ENCODE data around the gene RPS19. TPM values are rescaled to one million over a fixed set of nuclear protein-coding genes. Genes with fewer than 3 reads are reported as not detected.

Gene RPS19
- total RNA-seq, 1 experiment from 2014 or later = 3,020 TPM

DNA sequence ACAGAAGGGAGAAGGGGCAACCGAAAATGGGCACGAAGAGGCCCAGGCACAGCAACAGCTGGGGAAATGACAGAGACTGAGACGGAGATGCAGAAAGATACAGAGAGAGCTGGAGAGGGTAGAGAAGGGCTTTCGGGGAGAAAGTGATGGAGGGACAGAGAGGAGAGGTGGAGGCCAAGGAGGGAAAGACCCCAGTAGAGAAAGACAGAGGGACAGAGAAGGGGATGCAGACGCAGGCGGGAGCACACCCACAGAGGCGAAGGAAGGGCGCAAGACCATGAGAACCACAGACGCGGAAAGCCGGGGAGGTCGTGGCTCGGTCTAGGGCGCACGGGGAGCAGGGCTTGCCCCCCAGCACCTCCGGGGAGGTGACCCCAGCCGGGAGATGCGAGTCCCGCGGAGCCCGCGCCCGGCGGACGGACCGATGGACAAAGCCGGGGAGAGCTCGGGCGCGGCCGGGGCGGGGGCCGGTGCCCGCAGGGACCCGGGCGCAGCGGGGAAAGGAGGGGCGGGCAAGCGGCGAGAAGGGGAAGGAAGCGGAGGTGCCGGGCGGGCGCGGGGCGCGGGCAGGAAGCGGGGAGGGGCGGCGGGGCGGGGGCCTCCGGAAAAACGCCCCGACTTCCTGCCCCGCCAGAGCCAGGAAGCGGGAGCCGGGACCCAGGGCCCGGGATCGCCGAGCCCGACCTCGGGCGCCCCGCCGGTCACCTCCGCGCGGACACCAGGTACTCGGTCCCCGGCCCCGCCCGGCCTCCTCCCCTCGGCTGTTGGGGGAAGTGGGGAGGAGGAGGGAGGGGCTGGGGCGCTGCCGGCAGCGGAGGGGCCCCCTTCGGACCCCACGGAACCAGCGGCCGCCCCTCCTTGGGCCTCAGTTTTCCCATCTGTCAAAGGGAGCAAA lies 22.8 kb downstream of the RPS19 start, which contains the start of gene ARHGEF1:
ARHGEF1 (plus strand) TSS at position 617 of the 895 bp plus-strand sequence. CDS start 4,899 bp downstream, outside the sequence.
- RAD21 ChIA-PET (ENCODE audit: low non-redundant PET in 1 of 2, low total read pairs in 2 of 2, uncharacterized antibody in 2 of 2, unreplicated experiment in 2 of 2) = no interaction called here
- peak; percentile 2; the same call in 1 of the 2 replicates for ATAC-seq
- Histone ChIP-seq H3K27me3 (ENCODE audit: insufficient read depth, low read length) (no peaks in the 10 kb centered on the region), H3K4me1 (ENCODE audit: control insufficient read depth in 1 of 2, insufficient read depth in 2 of 2, low read length in 2 of 2) (peaks cover 27 to 42% of the 10 kb centered on the region in 2 experiments), H2AFZ (ENCODE audit: low read depth, low read length, poor library complexity, severe bottlenecking) (no peak within 1 kb of the TSS), H3K4me2 (ENCODE audit: low read length) (peak within 1 kb of the TSS; percentile 95), H3K4me3 (replicated peaks in 1 of 2; ENCODE audit: low read depth in 1 of 2, low read length in 2 of 2) (peak within 1 kb of the TSS; percentile 97), H3K9me2 (ENCODE audit: insufficient read depth) (no peaks in the 10 kb centered on the region), H3K27ac (ENCODE audit: low read depth, low read length) (peak within 1 kb of the TSS; percentile 73), H3K36me3 (ENCODE audit: control insufficient read depth in 1 of 2, insufficient read depth in 2 of 2, low read length in 2 of 2) (no peaks in the 10 kb centered on the region), H3K9me3 (ENCODE audit: control insufficient read depth in 1 of 2, insufficient read depth in 1 of 2, low read depth in 1 of 2, low read length in 2 of 2) (no peaks in the 10 kb centered on the region), H3K79me2 (ENCODE audit: insufficient read depth, low read length) (peaks cover 40% of the 10 kb centered on the region), H4K20me1 (ENCODE audit: insufficient read depth) (no peaks in the 10 kb centered on the region), H3K9ac (ENCODE audit: low read length) (peak within 1 kb of the TSS; percentile 93)
- POLR2A ChIA-PET = interaction anchor here (0.7 to 4.2 kb wide), 2 partner anchors 21 to 23 kb away, joined by 4 to 18 read pairs; partner anchors contain the start of gene RPS19
- DNase-seq (ENCODE audit: low read depth, low spot score) = no peak
- TF ChIP-seq POLR2A (IDR thresholded peaks at IDR 0.05; ENCODE audit: borderline replicate concordance, extremely low read depth, insufficient read depth, insufficient read length) (no peak), FOSL1 (IDR thresholded peaks at IDR 0.05; ENCODE audit: low read depth) (no peak), EZH2 (IDR thresholded peaks at IDR 0.05) (no peak), SP1 (IDR thresholded peaks at IDR 0.05; ENCODE audit: low read depth) (no peak), POLR2AphosphoS5 (IDR thresholded peaks at IDR 0.05; ENCODE audit: low read depth, low read length) (peak; percentile 57; the same call in 1 of the 2 replicates), ZFX (IDR thresholded peaks at IDR 0.05) (peak; percentile 66; the same call in 1 of the 2 replicates), EGR1 (IDR thresholded peaks at IDR 0.05; ENCODE audit: low read depth) (no peak)
- BruUV-seq (replicated peaks) = no TSS peak
- CTCF ChIA-PET = interaction anchor here (1.5 to 2.3 kb wide), 2 partner anchors 10 to 76 kb away, joined by 3 to 14 read pairs; no protein-coding TSS in a partner anchor
- intact Hi-C loops (cut with micrococcal nuclease) = loop anchor here (5.0 kb wide), 1 partner anchor 44 kb away; the partner anchor contains the start of gene ERFL

DNA sequence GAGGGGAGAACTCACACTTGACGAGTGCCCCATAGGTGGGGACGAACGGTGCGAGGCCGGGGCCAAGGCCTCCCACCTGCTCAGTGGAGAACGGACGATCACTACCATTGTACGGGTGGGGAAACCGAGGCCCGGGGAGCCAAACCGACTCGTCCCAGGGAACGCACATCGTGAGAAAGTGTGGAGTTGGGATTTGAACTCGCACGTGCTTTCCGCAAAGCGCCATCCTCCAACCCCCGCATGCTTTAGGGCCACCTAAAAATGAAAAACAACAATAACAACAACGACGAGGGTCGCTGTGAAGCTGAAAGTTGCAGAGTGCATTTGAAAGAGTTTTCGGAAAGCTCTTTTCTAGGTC lies 23.4 kb downstream of the RPS19 start:
- Histone ChIP-seq H3K4me1 (ENCODE audit: control insufficient read depth in 1 of 2, insufficient read depth in 2 of 2, low read length in 2 of 2) (peaks cover 29 to 48% of the 10 kb centered on the region in 2 experiments), H2AFZ (ENCODE audit: low read depth, low read length, poor library complexity, severe bottlenecking) (no peak overlapping the region), H3K4me2 (ENCODE audit: low read length) (peak overlapping the region; percentile 95), H3K9me3 (ENCODE audit: control insufficient read depth in 1 of 2, insufficient read depth in 1 of 2, low read depth in 1 of 2, low read length in 2 of 2) (no peaks in the 10 kb centered on the region), H3K36me3 (ENCODE audit: control insufficient read depth in 1 of 2, insufficient read depth in 2 of 2, low read length in 2 of 2) (no peaks in the 10 kb centered on the region), H4K20me1 (ENCODE audit: insufficient read depth) (no peaks in the 10 kb centered on the region), H3K27ac (ENCODE audit: low read depth, low read length) (peak overlapping the region; percentile 73), H3K79me2 (ENCODE audit: insufficient read depth, low read length) (peaks cover 46% of the 10 kb centered on the region), H3K4me3 (replicated peaks in 1 of 2; ENCODE audit: low read depth in 1 of 2, low read length in 2 of 2) (peak overlapping the region; percentile 97), H3K27me3 (ENCODE audit: insufficient read depth, low read length) (no peaks in the 10 kb centered on the region), H3K9me2 (ENCODE audit: insufficient read depth) (no peaks in the 10 kb centered on the region), H3K9ac (ENCODE audit: low read length) (peak overlapping the region; percentile 93)
- intact Hi-C loops (cut with micrococcal nuclease) = loop anchor here (5.0 kb wide), 1 partner anchor 44 kb away; the partner anchor contains the start of gene ERFL
- RAD21 ChIA-PET (ENCODE audit: low non-redundant PET in 1 of 2, low total read pairs in 2 of 2, uncharacterized antibody in 2 of 2, unreplicated experiment in 2 of 2) = no interaction called here
- no peak for DNase-seq (ENCODE audit: low read depth, low spot score)
- ATAC-seq = no peak
- TF ChIP-seq, protein P1, sequence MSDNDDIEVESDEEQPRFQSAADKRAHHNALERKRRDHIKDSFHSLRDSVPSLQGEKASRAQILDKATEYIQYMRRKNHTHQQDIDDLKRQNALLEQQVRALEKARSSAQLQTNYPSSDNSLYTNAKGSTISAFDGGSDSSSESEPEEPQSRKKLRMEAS (IDR thresholded peaks at IDR 0.05) = peak; percentile 57; the same call in 1 of the 2 replicates
- TF ChIP-seq, protein P2, sequence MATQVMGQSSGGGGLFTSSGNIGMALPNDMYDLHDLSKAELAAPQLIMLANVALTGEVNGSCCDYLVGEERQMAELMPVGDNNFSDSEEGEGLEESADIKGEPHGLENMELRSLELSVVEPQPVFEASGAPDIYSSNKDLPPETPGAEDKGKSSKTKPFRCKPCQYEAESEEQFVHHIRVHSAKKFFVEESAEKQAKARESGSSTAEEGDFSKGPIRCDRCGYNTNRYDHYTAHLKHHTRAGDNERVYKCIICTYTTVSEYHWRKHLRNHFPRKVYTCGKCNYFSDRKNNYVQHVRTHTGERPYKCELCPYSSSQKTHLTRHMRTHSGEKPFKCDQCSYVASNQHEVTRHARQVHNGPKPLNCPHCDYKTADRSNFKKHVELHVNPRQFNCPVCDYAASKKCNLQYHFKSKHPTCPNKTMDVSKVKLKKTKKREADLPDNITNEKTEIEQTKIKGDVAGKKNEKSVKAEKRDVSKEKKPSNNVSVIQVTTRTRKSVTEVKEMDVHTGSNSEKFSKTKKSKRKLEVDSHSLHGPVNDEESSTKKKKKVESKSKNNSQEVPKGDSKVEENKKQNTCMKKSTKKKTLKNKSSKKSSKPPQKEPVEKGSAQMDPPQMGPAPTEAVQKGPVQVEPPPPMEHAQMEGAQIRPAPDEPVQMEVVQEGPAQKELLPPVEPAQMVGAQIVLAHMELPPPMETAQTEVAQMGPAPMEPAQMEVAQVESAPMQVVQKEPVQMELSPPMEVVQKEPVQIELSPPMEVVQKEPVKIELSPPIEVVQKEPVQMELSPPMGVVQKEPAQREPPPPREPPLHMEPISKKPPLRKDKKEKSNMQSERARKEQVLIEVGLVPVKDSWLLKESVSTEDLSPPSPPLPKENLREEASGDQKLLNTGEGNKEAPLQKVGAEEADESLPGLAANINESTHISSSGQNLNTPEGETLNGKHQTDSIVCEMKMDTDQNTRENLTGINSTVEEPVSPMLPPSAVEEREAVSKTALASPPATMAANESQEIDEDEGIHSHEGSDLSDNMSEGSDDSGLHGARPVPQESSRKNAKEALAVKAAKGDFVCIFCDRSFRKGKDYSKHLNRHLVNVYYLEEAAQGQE (IDR thresholded peaks at IDR 0.05; ENCODE audit: low read depth) = no peak
- TF ChIP-seq TCF7L2 (IDR thresholded peaks at IDR 0.05; ENCODE audit: borderline replicate concordance, extremely low read depth, insufficient read depth, insufficient read length) (no peak), FOSL1 (IDR thresholded peaks at IDR 0.05; ENCODE audit: low read depth) (no peak), ZFX (IDR thresholded peaks at IDR 0.05) (peak; percentile 40; the same call in 1 of the 2 replicates), CEBPB (IDR thresholded peaks at IDR 0.05; ENCODE audit: low read depth) (no peak)
- TF ChIP-seq, protein P3, sequence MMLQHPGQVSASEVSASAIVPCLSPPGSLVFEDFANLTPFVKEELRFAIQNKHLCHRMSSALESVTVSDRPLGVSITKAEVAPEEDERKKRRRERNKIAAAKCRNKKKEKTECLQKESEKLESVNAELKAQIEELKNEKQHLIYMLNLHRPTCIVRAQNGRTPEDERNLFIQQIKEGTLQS (IDR thresholded peaks at IDR 0.05) = no peak
- CTCF ChIA-PET = interaction anchor here (1.5 to 2.3 kb wide), 2 partner anchors 10 to 75 kb away, joined by 3 to 14 read pairs; no protein-coding TSS in a partner anchor
- TSS peak; percentile 87 for BruUV-seq (replicated peaks)
- POLR2A ChIA-PET = interaction anchor here (4.2 kb wide), 1 partner anchor 23 kb away, joined by 18 read pairs; the partner anchor contains the start of gene RPS19

All from HCT116 (cell line).